SK-N-SH treated with all-trans-retinoic acid at 6 μM for 48 hours (cell line): ENCODE results near the gene SRXN1.

ENCODE experiments used
- BACH2 ChIP-seq: fragments of 250-450 bp; sonication (Bioruptor Pico); IDR thresholded peaks from 2 replicates; pipeline ENCODE4 v1.9.0; 2021; ENCODE audit warnings: mild to moderate bottlenecking, borderline replicate concordance
- CSDC2 ChIP-seq: fragments of 250-450 bp; sonication (Bioruptor Pico); IDR thresholded peaks from 2 replicates; pipeline ENCODE4 v1.5.0; 2020; ENCODE audit warnings: mild to moderate bottlenecking, moderate library complexity
- CSRNP3 ChIP-seq: fragments of 250-450 bp; sonication (Bioruptor Pico); IDR thresholded peaks from 2 replicates; pipeline ENCODE4 v1.5.1; 2021; ENCODE audit warnings: mild to moderate bottlenecking, moderate library complexity
- ESRRG ChIP-seq: fragments of 250-450 bp; sonication (Bioruptor Pico); IDR thresholded peaks from 2 replicates; pipeline ENCODE4 v1.6.1; 2021; ENCODE audit warnings: mild to moderate bottlenecking
- ISL1 ChIP-seq: fragments of 250-450 bp; sonication (Bioruptor Pico); IDR thresholded peaks from 2 replicates; pipeline ENCODE4 v2.1.2; 2022; ENCODE audit warnings: mild to moderate bottlenecking, moderate library complexity
- PATZ1 ChIP-seq: fragments of 250-450 bp; sonication (Bioruptor Pico); IDR thresholded peaks from 2 replicates; pipeline ENCODE4 v1.8.0; 2020; ENCODE audit warnings: mild to moderate bottlenecking, moderate library complexity, borderline replicate concordance
- PPARA ChIP-seq: fragments of 250-450 bp; sonication (Bioruptor Pico); IDR thresholded peaks from 2 replicates; pipeline ENCODE4 v1.5.0; 2020; ENCODE audit warnings: mild to moderate bottlenecking, borderline replicate concordance
- RARB ChIP-seq: fragments of 250-450 bp; sonication (Bioruptor Pico); IDR thresholded peaks from 2 replicates; pipeline ENCODE4 v1.8.0; 2021; ENCODE audit warnings: mild to moderate bottlenecking, moderate library complexity
- SNAI2 ChIP-seq: fragments of 250-450 bp; sonication (Bioruptor Pico); IDR thresholded peaks from 2 replicates; pipeline ENCODE4 v1.5.0; 2020; ENCODE audit warnings: mild to moderate bottlenecking, moderate library complexity
- TCF4 ChIP-seq: fragments of 250-450 bp; sonication (Bioruptor Pico); IDR thresholded peaks from 2 replicates; pipeline ENCODE4 v1.8.0; 2021; ENCODE audit warnings: mild to moderate bottlenecking, moderate library complexity, borderline replicate concordance
- ZC3H10 ChIP-seq: fragments of 250-450 bp; sonication (Bioruptor Pico); IDR thresholded peaks from 2 replicates; pipeline ENCODE4 v1.5.1; 2021; ENCODE audit warnings: mild to moderate bottlenecking, moderate library complexity
- ZFP30 ChIP-seq: fragments of 450-650 bp; formaldehyde crosslinking; IDR thresholded peaks from 2 replicates; pipeline ENCODE4 v1.5.0; 2022; ENCODE audit warnings: mild to moderate bottlenecking, moderate library complexity
- ZNF8 ChIP-seq: fragments of 450-650 bp; formaldehyde crosslinking; IDR thresholded peaks from 2 replicates; pipeline ENCODE4 v1.5.0; 2020; ENCODE audit warnings: mild to moderate bottlenecking, moderate library complexity
- TF ChIP-seq, protein P1 (sequence below): fragments of 250-450 bp; sonication (Bioruptor Pico); IDR thresholded peaks from 2 replicates; pipeline ENCODE4 v1.5.1; 2020; ENCODE audit warnings: low read depth, mild to moderate bottlenecking, moderate library complexity

DNA sequence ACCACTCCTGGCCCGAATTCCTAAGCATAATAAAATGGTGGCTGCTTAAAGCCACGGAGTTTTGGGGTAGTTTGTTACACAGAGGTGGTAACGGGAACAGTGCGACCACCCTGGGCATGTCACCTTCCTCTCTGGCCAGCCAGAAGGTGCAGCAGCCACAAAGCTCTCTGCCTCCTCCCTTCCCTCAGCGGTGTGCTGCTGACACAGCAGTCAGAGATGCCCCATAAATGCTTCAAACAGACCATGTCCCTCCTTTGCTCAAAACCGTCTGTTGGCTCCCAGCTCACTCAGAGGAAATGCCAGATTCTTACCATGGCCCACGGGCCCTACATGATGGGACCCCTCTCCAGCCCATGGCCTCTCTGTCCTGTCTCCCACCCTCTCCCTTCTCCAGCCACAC lies 30.8 kb downstream of the SRXN1 start:
- no peak for TF ChIP-seq RARB (CRISPR knock-in tag)
- no peak for TF ChIP-seq TCF4 (CRISPR knock-in tag)
- TF ChIP-seq PPARA (CRISPR knock-in tag), result no peak
- TF ChIP-seq PATZ1 (CRISPR knock-in tag), result no peak
- no peak for TF ChIP-seq ZNF8
- no peak for TF ChIP-seq BACH2 (CRISPR knock-in tag)
- TF ChIP-seq CSDC2 (CRISPR knock-in tag), result no peak
- TF ChIP-seq SNAI2 (CRISPR knock-in tag), result no peak
- no peak for TF ChIP-seq ISL1
- TF ChIP-seq CSRNP3 (CRISPR knock-in tag), result no peak
- no peak for TF ChIP-seq ZC3H10 (CRISPR knock-in tag)
- TF ChIP-seq ESRRG (CRISPR knock-in tag), result no peak
- TF ChIP-seq, protein P1, sequence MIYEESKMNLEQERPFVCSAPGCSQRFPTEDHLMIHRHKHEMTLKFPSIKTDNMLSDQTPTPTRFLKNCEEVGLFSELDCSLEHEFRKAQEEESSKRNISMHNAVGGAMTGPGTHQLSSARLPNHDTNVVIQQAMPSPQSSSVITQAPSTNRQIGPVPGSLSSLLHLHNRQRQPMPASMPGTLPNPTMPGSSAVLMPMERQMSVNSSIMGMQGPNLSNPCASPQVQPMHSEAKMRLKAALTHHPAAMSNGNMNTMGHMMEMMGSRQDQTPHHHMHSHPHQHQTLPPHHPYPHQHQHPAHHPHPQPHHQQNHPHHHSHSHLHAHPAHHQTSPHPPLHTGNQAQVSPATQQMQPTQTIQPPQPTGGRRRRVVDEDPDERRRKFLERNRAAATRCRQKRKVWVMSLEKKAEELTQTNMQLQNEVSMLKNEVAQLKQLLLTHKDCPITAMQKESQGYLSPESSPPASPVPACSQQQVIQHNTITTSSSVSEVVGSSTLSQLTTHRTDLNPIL (CRISPR knock-in tag), result no peak
- no peak for TF ChIP-seq ZFP30 (CRISPR knock-in tag)
